Neural crest cell (in vitro differentiated cells): Measurements from ENCODE around the gene CEACAM8. TPM values are rescaled to one million over a fixed set of nuclear protein-coding genes. Genes with fewer than 3 reads are reported as not detected.

Source experiments
- DNase-seq: peaks from one replicate; pipeline ENCODE4 v3.0.0; 2021; ENCODE audit warnings: low read depth, mixed read lengths, low spot score
- H3K27ac Mint-ChIP-seq: one replicate; pipeline ENCODE4 v1.8.0; 2021; ENCODE audit warnings: mild to moderate bottlenecking, mixed read lengths; ENCODE audit not compliant: unreplicated experiment
- H3K27me3 Mint-ChIP-seq: 2 replicates; pipeline ENCODE4 v1.8.0; 2021; ENCODE audit warnings: low read depth, mild to moderate bottlenecking, mixed read lengths
- H3K36me3 Mint-ChIP-seq: 2 replicates; pipeline ENCODE4 v1.8.0; 2021; ENCODE audit warnings: low read depth, mild to moderate bottlenecking, mixed read lengths
- H3K4me1 Mint-ChIP-seq: 2 replicates; pipeline ENCODE4 v1.8.0; 2021; ENCODE audit warnings: mixed read lengths
- H3K4me3 Mint-ChIP-seq: one replicate; pipeline ENCODE4 v1.8.0; 2021; ENCODE audit warnings: mild to moderate bottlenecking, mixed read lengths
- H3K9me3 Mint-ChIP-seq: 2 replicates; pipeline ENCODE4 v1.8.0; 2021; ENCODE audit warnings: mixed read lengths
- CTCF ChIP-seq: fragments of 200-600 bp; sonication (generic); conservative IDR thresholded peaks from 2 replicates; pipeline ENCODE4 v1.5.0; 2021; ENCODE audit warnings: antibody characterized with exemption, mild to moderate bottlenecking
- total RNA-seq: library from RNA; stranded (reverse); gene quantifications from 2 replicates; pipeline ENCODE4 v1.2.1, GENCODE V29; 2021

CEACAM8 gene
- total RNA-seq, 1 donor from 2014 or later, result not detected

- H3K27me3 Mint-ChIP-seq, result peaks cover 50% of the 10 kb centered on the region
- H3K27ac Mint-ChIP-seq, result no peak overlapping the region
- no peak for TF ChIP-seq CTCF
- DNase-seq, result no peak
- H3K36me3 Mint-ChIP-seq, result no peaks in the 10 kb centered on the region
- H3K4me3 Mint-ChIP-seq, result no peak overlapping the region
- H3K9me3 Mint-ChIP-seq, result no peaks in the 10 kb centered on the region
- H3K4me1 Mint-ChIP-seq, result no peaks in the 10 kb centered on the region
Measured at GRCh38 chr19:42568006-42568405, 26.7 kb downstream of the CEACAM8 start.

DNA sequence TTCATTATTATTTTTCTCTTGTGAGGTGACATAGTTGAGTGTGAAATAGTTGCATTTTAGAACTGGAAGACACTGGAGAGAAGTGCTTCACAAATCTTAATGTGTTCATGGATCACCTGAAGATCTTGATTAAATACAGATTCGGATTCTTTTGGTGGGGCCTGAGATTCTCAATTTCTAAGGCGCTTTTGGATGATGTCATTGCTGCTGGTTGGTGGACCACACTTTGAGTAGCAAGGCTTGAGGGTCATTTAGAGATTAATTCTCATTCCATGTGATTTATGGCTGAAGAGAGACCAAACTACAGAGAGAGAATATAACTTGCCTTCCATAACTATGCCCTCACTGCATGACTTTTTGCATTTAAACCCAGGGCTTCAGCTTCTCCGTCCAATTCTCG is 27.2 kb downstream of the CEACAM8 start:
- H3K27me3 Mint-ChIP-seq, result peaks cover 46% of the 10 kb centered on the region
- no peaks in the 10 kb centered on the region for H3K36me3 Mint-ChIP-seq
- no peaks in the 10 kb centered on the region for H3K4me1 Mint-ChIP-seq
- no peak for TF ChIP-seq CTCF
- no peak overlapping the region for H3K4me3 Mint-ChIP-seq
- no peak overlapping the region for H3K27ac Mint-ChIP-seq
- DNase-seq, result no peak
- no peaks in the 10 kb centered on the region for H3K9me3 Mint-ChIP-seq

DNA sequence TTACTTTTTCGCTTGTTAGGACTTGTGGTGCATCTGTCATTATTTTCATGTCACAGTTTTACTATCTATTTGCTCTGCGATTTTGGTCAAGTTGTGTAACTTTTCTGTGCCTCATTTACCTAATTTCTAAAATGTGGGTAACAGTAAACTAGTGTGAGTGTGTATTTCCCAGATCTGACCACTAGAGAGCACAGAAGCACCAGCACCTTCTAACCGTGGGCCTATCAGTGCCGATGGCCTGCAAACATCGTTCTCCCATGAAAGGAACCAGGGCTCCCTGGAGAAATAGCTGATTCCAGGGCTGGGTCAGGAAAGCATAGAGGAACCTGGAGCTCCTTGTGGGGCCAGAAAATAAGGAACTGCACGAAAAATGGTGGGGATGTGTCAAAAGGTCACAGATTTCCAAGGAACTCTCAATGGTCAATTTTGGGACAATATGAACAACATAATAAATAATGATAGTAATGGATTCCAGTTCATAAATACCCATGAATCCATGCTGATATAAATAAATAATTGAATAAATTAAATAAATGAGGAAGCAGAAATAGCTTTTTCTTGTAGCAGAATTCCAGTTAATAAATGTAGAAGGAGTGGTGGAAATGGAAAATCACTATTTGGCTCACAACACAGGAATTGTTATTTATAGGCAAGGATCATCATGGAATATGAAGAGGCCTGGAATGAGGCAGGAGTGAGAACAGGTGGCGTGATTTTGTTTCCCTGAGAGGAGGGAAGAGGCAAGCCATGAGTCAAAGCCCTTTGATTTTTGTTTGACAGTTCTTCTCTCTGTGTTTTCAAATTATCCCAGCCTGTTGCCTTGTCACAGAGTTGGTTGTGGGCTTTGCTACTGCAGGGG is 31.1 kb downstream of the CEACAM8 start:
- Mint-ChIP-seq H3K27me3 (peaks cover 33% of the 10 kb centered on the region), H3K36me3 (no peaks in the 10 kb centered on the region), H3K27ac (no peak overlapping the region), H3K9me3 (no peaks in the 10 kb centered on the region), H3K4me3 (no peak overlapping the region), H3K4me1 (no peaks in the 10 kb centered on the region)
- TF ChIP-seq CTCF, result peak; percentile 71
- peak; percentile 24 for DNase-seq

GRCh38 chr19:42561512-42561911 is 33.2 kb downstream of the CEACAM8 start:
- no peak for TF ChIP-seq CTCF
- H3K9me3 Mint-ChIP-seq, result peaks cover 8% of the 10 kb centered on the region

DNA sequence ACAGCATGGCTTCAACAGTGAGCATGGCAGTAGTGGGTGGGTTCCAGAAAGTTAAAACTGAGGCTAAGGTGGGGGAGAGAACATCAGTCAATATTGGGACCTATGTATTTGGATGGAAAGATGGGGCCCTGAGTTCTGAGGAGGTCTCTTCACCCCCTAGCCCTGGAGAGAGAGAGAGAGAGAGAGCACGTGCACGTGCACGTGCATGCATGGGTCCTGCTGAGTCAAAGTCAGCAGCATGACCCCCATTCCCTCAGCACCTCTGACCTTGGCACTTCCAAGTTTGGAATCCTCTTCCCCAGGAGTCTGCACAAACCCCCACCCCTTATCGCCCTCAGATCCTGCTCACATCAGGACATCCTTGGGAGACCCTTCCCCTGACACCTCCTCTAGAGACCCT is 34.0 kb downstream of the CEACAM8 start:
- Mint-ChIP-seq H3K36me3 (peaks cover 4% of the 10 kb centered on the region), H3K27ac (no peak overlapping the region), H3K4me3 (no peak overlapping the region), H3K27me3 (peaks cover 20% of the 10 kb centered on the region), H3K4me1 (peaks cover 7% of the 10 kb centered on the region), H3K9me3 (peaks cover 8% of the 10 kb centered on the region)
- DNase-seq, result no peak
- TF ChIP-seq CTCF, result no peak

More at GRCh38 chr19:42561512-42561911, 33.2 kb downstream of the CEACAM8 start:
- no peak overlapping the region for H3K27ac Mint-ChIP-seq
- no peak overlapping the region for H3K4me3 Mint-ChIP-seq
- no peak for DNase-seq
- peaks cover 7% of the 10 kb centered on the region for H3K4me1 Mint-ChIP-seq
- peaks cover 22% of the 10 kb centered on the region for H3K27me3 Mint-ChIP-seq
- H3K36me3 Mint-ChIP-seq, result peaks cover 4% of the 10 kb centered on the region
